ENCODE data around the gene GNG7. TPM values are rescaled to one million over a fixed set of nuclear protein-coding genes. Genes with fewer than 3 reads are reported as not detected.

The GNG7 gene
- total and polyA plus RNA-seq, 12 donors = 0.83 to 16.5 (median 7.8) TPM

DNA sequence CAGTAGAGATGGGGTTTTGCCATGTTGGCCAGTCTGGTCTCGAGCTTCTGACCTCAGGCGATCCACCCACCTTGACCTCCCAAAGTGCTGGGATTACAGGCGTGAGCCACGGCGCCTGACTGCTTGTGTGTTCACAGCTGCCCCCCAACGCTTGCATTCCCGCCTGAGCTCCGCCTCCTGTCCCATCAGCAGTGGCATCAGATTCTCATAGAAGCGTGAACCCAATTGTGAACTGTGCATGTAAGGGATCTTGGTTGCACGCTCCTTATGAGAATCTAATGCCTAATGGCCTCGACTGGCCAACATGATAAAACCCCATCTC is 150.7 kb downstream of the GNG7 start:
- intact Hi-C loops (cut with DNase I) = no loop called here
- H3K27ac ChIP-seq = no peak overlapping the region
- no peaks in the 10 kb centered on the region for H3K9me3 ChIP-seq (replicated peaks in 1 of 3)
- H3K4me1 ChIP-seq (replicated peaks in 1 of 2) = peaks cover 2 to 9% of the 10 kb centered on the region in 2 donors
- no peak for TF ChIP-seq POLR2A (IDR thresholded peaks at IDR 0.05)
- TF ChIP-seq, protein P1, sequence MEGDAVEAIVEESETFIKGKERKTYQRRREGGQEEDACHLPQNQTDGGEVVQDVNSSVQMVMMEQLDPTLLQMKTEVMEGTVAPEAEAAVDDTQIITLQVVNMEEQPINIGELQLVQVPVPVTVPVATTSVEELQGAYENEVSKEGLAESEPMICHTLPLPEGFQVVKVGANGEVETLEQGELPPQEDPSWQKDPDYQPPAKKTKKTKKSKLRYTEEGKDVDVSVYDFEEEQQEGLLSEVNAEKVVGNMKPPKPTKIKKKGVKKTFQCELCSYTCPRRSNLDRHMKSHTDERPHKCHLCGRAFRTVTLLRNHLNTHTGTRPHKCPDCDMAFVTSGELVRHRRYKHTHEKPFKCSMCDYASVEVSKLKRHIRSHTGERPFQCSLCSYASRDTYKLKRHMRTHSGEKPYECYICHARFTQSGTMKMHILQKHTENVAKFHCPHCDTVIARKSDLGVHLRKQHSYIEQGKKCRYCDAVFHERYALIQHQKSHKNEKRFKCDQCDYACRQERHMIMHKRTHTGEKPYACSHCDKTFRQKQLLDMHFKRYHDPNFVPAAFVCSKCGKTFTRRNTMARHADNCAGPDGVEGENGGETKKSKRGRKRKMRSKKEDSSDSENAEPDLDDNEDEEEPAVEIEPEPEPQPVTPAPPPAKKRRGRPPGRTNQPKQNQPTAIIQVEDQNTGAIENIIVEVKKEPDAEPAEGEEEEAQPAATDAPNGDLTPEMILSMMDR (IDR thresholded peaks at IDR 0.05) = no peak
- no peaks in the 10 kb centered on the region for H3K36me3 ChIP-seq (replicated peaks in 1 of 2)
- WGBS, 4 donors = 85 to 93% (median 92%) methylated on average over 11 of the region's 11 CpGs
- no peaks in the 10 kb centered on the region for H3K27me3 ChIP-seq
- no peak for DNase-seq
- no peak overlapping the region for H3K4me3 ChIP-seq

DNA sequence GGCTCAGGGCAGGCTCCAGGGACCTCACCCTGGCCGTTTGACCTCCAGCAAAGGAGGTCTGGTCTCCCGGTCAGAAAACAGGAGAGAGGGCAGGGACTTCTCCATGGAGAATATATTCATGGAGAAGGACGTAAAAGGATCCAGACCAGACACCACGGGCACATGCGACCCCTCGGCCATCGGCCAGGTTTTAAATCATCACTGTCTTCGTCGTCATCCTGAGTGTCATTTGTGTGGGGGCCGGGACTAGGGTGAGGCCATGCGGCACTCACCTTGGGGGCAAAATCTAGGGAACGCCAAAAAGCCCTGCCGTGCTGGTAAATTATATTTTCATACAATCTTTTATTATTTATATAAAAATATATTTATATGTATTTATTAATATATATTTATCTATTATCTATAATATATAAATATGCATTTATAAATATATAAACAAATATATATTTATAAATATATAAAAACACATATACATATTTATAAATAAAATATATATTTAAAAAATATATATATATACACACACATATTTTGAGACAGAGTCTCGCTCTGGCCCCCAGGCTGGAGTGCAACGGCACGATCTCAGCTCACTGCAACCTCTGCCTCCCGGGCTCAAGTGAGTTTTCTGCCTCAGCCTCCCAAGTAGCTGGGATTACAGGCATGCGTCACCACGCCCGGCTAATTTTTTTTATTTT is 151.2 kb downstream of the GNG7 start:
- no peaks in the 10 kb centered on the region for H3K36me3 ChIP-seq (replicated peaks in 1 of 2)
- DNase-seq = no peak
- 87 to 90% (median 88%) methylated on average over 20 of the region's 20 CpGs for WGBS, 4 donors
- intact Hi-C loops (cut with DNase I) = no loop called here
- no peaks in the 10 kb centered on the region for H3K9me3 ChIP-seq (replicated peaks in 1 of 3)
- no peak overlapping the region for H3K4me3 ChIP-seq
- peaks cover 4 to 14% of the 10 kb centered on the region in 2 donors for H3K4me1 ChIP-seq (replicated peaks in 1 of 2)
- no peaks in the 10 kb centered on the region for H3K27me3 ChIP-seq
- TF ChIP-seq POLR2A (IDR thresholded peaks at IDR 0.05) = no peak
- TF ChIP-seq, protein P1 (IDR thresholded peaks at IDR 0.05) = no peak
- H3K27ac ChIP-seq = peak overlapping the region in 1 of 5 donors; percentile 86

DNA sequence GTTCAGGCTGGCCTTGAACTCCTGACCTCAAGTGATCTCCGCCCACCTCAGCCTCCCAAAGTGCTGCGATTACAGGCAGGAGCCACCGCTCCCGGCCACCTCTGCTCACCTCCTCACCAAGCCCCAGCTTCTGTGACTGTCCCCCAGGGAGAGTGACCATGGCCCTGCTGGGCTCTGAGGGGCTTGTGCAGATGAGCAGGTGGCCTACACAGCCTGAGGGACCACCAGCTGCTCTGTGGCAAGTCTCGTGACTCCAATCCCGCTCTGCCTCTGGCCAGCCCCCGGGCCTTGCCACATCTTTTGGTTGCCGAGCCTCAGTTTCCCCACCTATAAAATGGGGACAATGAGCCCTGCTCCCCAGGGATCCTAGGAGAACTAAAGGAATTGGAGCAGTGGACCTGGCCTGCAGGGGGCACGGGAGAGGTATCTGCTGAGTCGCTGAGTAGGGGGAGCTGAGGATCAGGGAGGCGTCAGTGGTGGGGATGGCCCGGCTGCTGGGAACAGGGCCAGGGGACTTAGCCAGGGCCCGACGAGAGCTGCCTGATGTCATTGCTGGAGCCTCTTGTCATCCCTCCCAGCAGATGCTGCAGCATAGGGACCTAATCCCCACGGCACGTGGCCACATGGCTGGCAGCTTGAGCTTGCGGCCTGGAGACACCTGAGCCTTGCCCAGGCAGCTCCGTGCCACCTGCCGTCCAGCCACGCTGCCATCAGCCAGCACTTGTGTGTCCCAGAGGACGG is 151.9 kb downstream of the GNG7 start:
- H3K4me3 ChIP-seq = no peak overlapping the region
- no peak for DNase-seq
- TF ChIP-seq, protein P1 (IDR thresholded peaks at IDR 0.05) = no peak
- TF ChIP-seq POLR2A (IDR thresholded peaks at IDR 0.05) = no peak
- peak overlapping the region in 4 of 5 donors; percentile 11 to 86 (median 74) for H3K27ac ChIP-seq
- peaks cover 9 to 21% of the 10 kb centered on the region in 2 donors for H3K4me1 ChIP-seq (replicated peaks in 1 of 2)
- 78 to 83% (median 80%) methylated on average over 14 to 21 of the region's 21 CpGs for WGBS, 4 donors
- no peaks in the 10 kb centered on the region for H3K9me3 ChIP-seq (replicated peaks in 1 of 3)
- H3K36me3 ChIP-seq (replicated peaks in 1 of 2) = no peaks in the 10 kb centered on the region
- no peaks in the 10 kb centered on the region for H3K27me3 ChIP-seq
- intact Hi-C loops (cut with DNase I) = no loop called here

DNA sequence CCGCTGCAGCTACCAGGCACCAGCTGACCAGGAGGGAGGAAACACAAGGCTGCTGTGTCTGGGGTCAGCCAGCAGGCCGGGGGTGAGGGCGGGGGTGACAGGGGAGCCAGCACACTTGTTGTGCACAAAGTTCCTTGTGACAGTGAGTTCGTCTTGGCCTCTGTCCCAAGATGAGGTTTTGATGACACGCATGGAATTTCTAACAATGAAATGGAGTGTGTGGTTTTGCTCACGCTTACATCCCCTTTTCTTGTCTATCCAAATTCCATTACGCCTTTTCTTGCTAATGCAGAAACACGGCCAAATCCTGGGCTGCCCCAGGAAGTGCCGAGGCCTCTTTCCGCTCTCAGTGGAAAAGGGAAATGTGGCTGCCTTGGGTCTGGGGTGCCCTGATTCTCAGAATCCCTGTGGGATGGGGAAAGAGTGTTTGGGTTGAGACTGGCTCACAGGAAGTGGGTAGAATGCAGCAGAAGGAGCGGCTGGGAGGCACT is 152.7 kb downstream of the GNG7 start:
- H3K4me1 ChIP-seq (replicated peaks in 1 of 2) = peaks cover 11 to 28% of the 10 kb centered on the region in 2 donors
- no peak overlapping the region for H3K4me3 ChIP-seq
- H3K27me3 ChIP-seq = no peaks in the 10 kb centered on the region
- TF ChIP-seq POLR2A (IDR thresholded peaks at IDR 0.05) = no peak
- TF ChIP-seq, protein P1 (IDR thresholded peaks at IDR 0.05) = no peak
- 66 to 82% (median 67%) methylated on average over 10 to 11 of the region's 11 CpGs for WGBS, 4 donors
- peak; percentile 67 to 89 (median 79) for DNase-seq
- H3K9me3 ChIP-seq (replicated peaks in 1 of 3) = no peaks in the 10 kb centered on the region
- H3K36me3 ChIP-seq (replicated peaks in 1 of 2) = no peaks in the 10 kb centered on the region
- intact Hi-C loops (cut with DNase I) = loop anchor here in 1 of 2 donors (10.0 kb wide), 1 partner anchor 55 kb away; no protein-coding TSS in a partner anchor
- H3K27ac ChIP-seq = peak overlapping the region in 4 of 5 donors; percentile 38 to 86 (median 74)

Measured in adrenal gland (tissue), 12 donors.